ENCODE results near the gene KRT40.

KRT40 gene

DNA sequence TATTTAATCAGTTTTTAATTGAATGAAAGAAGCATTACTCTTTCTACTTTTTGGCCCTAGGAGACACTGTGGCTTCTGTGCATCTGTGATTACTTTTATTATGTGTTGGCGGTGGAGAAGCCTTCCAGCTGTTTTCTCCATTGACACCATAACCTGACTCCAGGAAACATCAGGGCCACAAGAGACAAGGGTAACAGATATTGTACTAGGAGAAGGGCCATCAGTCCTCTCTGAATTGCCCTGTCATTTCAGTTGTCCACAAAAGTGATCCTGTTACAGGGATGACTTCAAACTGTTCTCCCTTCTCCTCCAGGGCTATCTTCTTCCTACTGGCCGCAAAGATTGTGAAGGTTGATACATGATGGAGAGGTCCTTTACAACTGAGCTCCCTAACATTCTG is 32.0 kb downstream of the KRT40 start:
- Histone ChIP-seq H3K27me3 (ENCODE audit: low read depth, low read length) (peaks cover 46% of the 10 kb centered on the region), H3K4me2 (ENCODE audit: low read length) (no peak overlapping the region), H3K4me3 (ENCODE audit: low read length) (no peak overlapping the region), H3K9ac (ENCODE audit: low read length) (no peak overlapping the region), H3K36me3 (replicated peaks; ENCODE audit: low read depth, low read length) (no peaks in the 10 kb centered on the region), H3K9me3 (ENCODE audit: insufficient read depth, low read length) (no peaks in the 10 kb centered on the region), H3K27ac (ENCODE audit: low read length) (no peak overlapping the region), H4K20me1 (ENCODE audit: insufficient read depth, low read length) (no peaks in the 10 kb centered on the region), H3K4me1 (ENCODE audit: low read length) (no peaks in the 10 kb centered on the region), H2AFZ (ENCODE audit: low read depth, low read length) (no peak overlapping the region), H3K79me2 (ENCODE audit: low read length) (no peaks in the 10 kb centered on the region)
- TF ChIP-seq, protein P1, sequence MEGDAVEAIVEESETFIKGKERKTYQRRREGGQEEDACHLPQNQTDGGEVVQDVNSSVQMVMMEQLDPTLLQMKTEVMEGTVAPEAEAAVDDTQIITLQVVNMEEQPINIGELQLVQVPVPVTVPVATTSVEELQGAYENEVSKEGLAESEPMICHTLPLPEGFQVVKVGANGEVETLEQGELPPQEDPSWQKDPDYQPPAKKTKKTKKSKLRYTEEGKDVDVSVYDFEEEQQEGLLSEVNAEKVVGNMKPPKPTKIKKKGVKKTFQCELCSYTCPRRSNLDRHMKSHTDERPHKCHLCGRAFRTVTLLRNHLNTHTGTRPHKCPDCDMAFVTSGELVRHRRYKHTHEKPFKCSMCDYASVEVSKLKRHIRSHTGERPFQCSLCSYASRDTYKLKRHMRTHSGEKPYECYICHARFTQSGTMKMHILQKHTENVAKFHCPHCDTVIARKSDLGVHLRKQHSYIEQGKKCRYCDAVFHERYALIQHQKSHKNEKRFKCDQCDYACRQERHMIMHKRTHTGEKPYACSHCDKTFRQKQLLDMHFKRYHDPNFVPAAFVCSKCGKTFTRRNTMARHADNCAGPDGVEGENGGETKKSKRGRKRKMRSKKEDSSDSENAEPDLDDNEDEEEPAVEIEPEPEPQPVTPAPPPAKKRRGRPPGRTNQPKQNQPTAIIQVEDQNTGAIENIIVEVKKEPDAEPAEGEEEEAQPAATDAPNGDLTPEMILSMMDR (IDR thresholded peaks at IDR 0.05; ENCODE audit: low read depth, low read length) = no peak
- TF ChIP-seq EZH2phosphoT487 (IDR thresholded peaks at IDR 0.05; ENCODE audit: low read depth) = no peak

DNA sequence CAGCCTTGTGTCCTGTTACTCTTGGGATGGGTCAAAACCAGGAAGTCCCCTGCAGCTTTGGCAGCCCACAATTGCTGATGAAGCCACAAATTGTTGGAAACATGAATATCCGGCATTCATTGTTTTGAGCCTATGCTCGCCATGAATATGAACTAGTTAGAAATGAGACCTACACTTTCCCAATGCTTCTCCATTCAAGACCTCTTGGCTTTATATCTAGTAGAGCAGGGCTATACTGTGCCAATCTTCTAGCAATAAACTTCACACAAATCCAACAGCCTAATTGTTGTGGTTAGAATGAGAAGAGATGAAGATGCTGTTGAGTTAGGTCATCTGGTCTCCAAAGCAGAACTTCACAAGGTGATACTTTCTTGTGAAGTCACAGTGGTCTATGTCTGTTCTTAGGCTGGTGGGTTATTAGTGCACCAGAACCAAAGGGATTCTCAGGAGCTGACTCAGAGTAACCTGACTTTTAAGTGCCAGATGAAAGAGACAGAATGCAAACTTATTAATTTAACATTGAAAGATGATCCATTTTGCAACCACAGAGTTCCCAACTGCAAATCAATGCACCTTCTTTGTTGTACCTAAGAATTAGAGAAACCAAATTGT is 33.0 kb downstream of the KRT40 start:
- no peaks in the 10 kb centered on the region for H3K79me2 ChIP-seq (ENCODE audit: low read length)
- no peaks in the 10 kb centered on the region for H3K9me3 ChIP-seq (ENCODE audit: insufficient read depth, low read length)
- no peak for TF ChIP-seq EZH2phosphoT487 (IDR thresholded peaks at IDR 0.05; ENCODE audit: low read depth)
- TF ChIP-seq, protein P1 (IDR thresholded peaks at IDR 0.05; ENCODE audit: low read depth, low read length) = no peak
- no peaks in the 10 kb centered on the region for H4K20me1 ChIP-seq (ENCODE audit: insufficient read depth, low read length)
- no peak overlapping the region for H2AFZ ChIP-seq (ENCODE audit: low read depth, low read length)
- H3K4me3 ChIP-seq (ENCODE audit: low read length) = no peak overlapping the region
- no peak overlapping the region for H3K27ac ChIP-seq (ENCODE audit: low read length)
- H3K4me2 ChIP-seq (ENCODE audit: low read length) = no peak overlapping the region
- H3K9ac ChIP-seq (ENCODE audit: low read length) = no peak overlapping the region
- no peaks in the 10 kb centered on the region for H3K36me3 ChIP-seq (replicated peaks; ENCODE audit: low read depth, low read length)
- H3K27me3 ChIP-seq (ENCODE audit: low read depth, low read length) = peaks cover 47% of the 10 kb centered on the region
- no peaks in the 10 kb centered on the region for H3K4me1 ChIP-seq (ENCODE audit: low read length)

DNA sequence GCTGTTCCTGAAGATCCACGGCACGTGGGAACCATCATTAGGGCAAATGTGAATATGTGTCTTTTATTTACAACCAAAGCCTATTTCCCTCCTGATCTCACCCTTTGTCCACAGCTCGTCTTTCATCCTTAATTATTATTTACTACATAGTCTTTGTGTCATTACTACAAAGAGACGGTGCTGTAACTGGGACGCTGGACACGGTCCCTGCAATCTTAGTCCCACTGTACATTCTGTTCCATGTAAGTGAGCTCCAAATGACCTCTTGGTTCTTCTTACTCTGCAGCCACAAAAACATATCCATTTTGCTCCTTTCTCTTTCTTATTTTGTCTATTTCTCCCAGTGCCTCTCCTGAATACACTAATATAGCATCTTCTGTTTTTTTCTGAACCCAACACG is 34.0 kb downstream of the KRT40 start:
- Histone ChIP-seq H3K9me3 (ENCODE audit: insufficient read depth, low read length) (no peaks in the 10 kb centered on the region), H3K36me3 (replicated peaks; ENCODE audit: low read depth, low read length) (no peaks in the 10 kb centered on the region), H2AFZ (ENCODE audit: low read depth, low read length) (no peak overlapping the region), H3K4me3 (ENCODE audit: low read length) (no peak overlapping the region), H3K4me2 (ENCODE audit: low read length) (no peak overlapping the region), H4K20me1 (ENCODE audit: insufficient read depth, low read length) (no peaks in the 10 kb centered on the region), H3K79me2 (ENCODE audit: low read length) (no peaks in the 10 kb centered on the region), H3K27me3 (ENCODE audit: low read depth, low read length) (peaks cover 51% of the 10 kb centered on the region), H3K9ac (ENCODE audit: low read length) (no peak overlapping the region), H3K4me1 (ENCODE audit: low read length) (no peaks in the 10 kb centered on the region), H3K27ac (ENCODE audit: low read length) (no peak overlapping the region)
- TF ChIP-seq, protein P1 (IDR thresholded peaks at IDR 0.05; ENCODE audit: low read depth, low read length) = no peak
- no peak for TF ChIP-seq EZH2phosphoT487 (IDR thresholded peaks at IDR 0.05; ENCODE audit: low read depth)

DNA sequence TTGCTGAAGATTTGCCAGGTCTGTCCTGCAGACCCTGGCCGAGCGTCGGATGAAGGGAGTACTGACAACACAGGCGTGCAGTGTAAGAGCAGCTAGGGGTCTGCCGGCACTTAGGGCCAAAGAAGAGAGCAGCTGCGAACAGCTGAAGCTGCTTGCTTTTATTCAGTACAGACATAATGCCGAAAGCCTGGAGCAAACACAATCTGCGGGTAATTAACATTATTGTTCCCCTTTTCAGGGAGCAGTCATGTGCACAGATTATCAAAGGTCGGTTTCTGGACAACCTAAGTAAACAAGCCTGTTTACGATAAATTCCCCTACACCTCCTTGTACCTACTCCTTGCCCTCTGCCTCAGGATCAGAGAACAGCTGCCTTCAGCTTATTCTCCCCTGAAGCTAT is 34.7 kb downstream of the KRT40 start:
- H2AFZ ChIP-seq (ENCODE audit: low read depth, low read length) = no peak overlapping the region
- H3K4me3 ChIP-seq (ENCODE audit: low read length) = no peak overlapping the region
- H4K20me1 ChIP-seq (ENCODE audit: insufficient read depth, low read length) = no peaks in the 10 kb centered on the region
- peaks cover 50% of the 10 kb centered on the region for H3K27me3 ChIP-seq (ENCODE audit: low read depth, low read length)
- no peaks in the 10 kb centered on the region for H3K9me3 ChIP-seq (ENCODE audit: insufficient read depth, low read length)
- no peak overlapping the region for H3K27ac ChIP-seq (ENCODE audit: low read length)
- TF ChIP-seq EZH2phosphoT487 (IDR thresholded peaks at IDR 0.05; ENCODE audit: low read depth) = no peak
- TF ChIP-seq, protein P1 (IDR thresholded peaks at IDR 0.05; ENCODE audit: low read depth, low read length) = no peak
- H3K4me1 ChIP-seq (ENCODE audit: low read length) = no peaks in the 10 kb centered on the region
- no peak overlapping the region for H3K4me2 ChIP-seq (ENCODE audit: low read length)
- no peaks in the 10 kb centered on the region for H3K79me2 ChIP-seq (ENCODE audit: low read length)
- no peaks in the 10 kb centered on the region for H3K36me3 ChIP-seq (replicated peaks; ENCODE audit: low read depth, low read length)
- H3K9ac ChIP-seq (ENCODE audit: low read length) = no peak overlapping the region
